OCI-LY7 (cell line): ENCODE results near the gene PLCB1. TPM values are rescaled to one million over a fixed set of nuclear protein-coding genes. Genes with fewer than 3 reads are reported as not detected.

ENCODE experiments used
- BruUV-seq: library from RNA; stranded (reverse); fragments of 400-500 nt; replicated peaks from 2 replicates; lab custom pipeline; 2021; lab: Mats Ljungman, UMichigan
- CTCF ChIA-PET: fragments of 300-600 bp; sonication (Branson Sonifier 250); formaldehyde crosslinking; loops from one replicate; lab custom pipeline; 2022; ENCODE audit warnings: antibody characterized with exemption; ENCODE audit not compliant: unreplicated experiment; lab: Charles Lee
- POLR2A ChIA-PET: fragments of 300-600 bp; sonication (Branson Sonifier 250); formaldehyde crosslinking; loops from one replicate; lab custom pipeline; 2022; ENCODE audit warnings: antibody characterized with exemption; lab: Charles Lee
- DNase-seq: peaks from one replicate; pipeline ENCODE4 v3.0.0-alpha.2; 2015; ENCODE audit warnings: low spot score
- H2AFZ ChIP-seq: fragments of 200-600 bp; sonication (generic), shearing (Covaris generic); 2 replicates; pipeline ENCODE4 v1.6.1; 2014; ENCODE audit warnings: mild to moderate bottlenecking, antibody characterized with exemption, low read length, moderate library complexity
- H3K27ac ChIP-seq: fragments of 200-600 bp; sonication (generic); 2 replicates; pipeline ENCODE4 v1.5.1; 2014; ENCODE audit warnings: mixed run types, low read depth, mild to moderate bottlenecking, moderate library complexity, low read length, inconsistent platforms; ENCODE audit not compliant: poor library complexity, severe bottlenecking
- H3K36me3 ChIP-seq: fragments of 200-600 bp; sonication (generic); 2 replicates; pipeline ENCODE4 v1.6.1; 2014; ENCODE audit warnings: mild to moderate bottlenecking, antibody characterized with exemption, low read length, moderate library complexity, mixed read lengths; ENCODE audit not compliant: insufficient read depth
- H3K4me1 ChIP-seq: fragments of 200-600 bp; sonication (generic); 2 replicates; pipeline ENCODE4 v1.5.1; 2014; ENCODE audit warnings: mild to moderate bottlenecking, low read length; ENCODE audit not compliant: insufficient read depth, poor library complexity, severe bottlenecking
- H3K4me2 ChIP-seq: fragments of 200-600 bp; sonication (generic); 2 replicates; pipeline ENCODE4 v1.6.1; 2014; ENCODE audit warnings: mild to moderate bottlenecking, low read length
- H3K4me3 ChIP-seq: fragments of 200-600 bp; sonication (generic); 2 replicates; pipeline ENCODE4 v1.5.1; 2014; ENCODE audit warnings: mild to moderate bottlenecking, low read depth, low read length; ENCODE audit not compliant: poor library complexity, severe bottlenecking
- H3K79me2 ChIP-seq: fragments of 200-600 bp; sonication (generic); 2 replicates; pipeline ENCODE4 v1.6.1; 2016; ENCODE audit warnings: low read depth, mild to moderate bottlenecking, low read length, moderate library complexity, mixed read lengths; ENCODE audit not compliant: insufficient read depth
- H3K9me2 ChIP-seq: fragments of 200-600 bp; sonication (generic); 2 replicates; pipeline ENCODE4 v1.6.1; 2016; ENCODE audit warnings: mild to moderate bottlenecking, low read length, mixed read lengths; ENCODE audit not compliant: insufficient read depth
- H3K9me3 ChIP-seq: fragments of 200-600 bp; sonication (generic); 2 replicates; pipeline ENCODE4 v1.6.1; 2014; ENCODE audit warnings: mild to moderate bottlenecking, mixed run types, low read length, mixed read lengths
- H4K20me1 ChIP-seq: fragments of 200-600 bp; sonication (generic); 2 replicates; pipeline ENCODE4 v1.6.1; 2014; ENCODE audit warnings: mild to moderate bottlenecking, antibody characterized with exemption, low read length, moderate library complexity, mixed read lengths; ENCODE audit not compliant: insufficient read depth
- CTCF ChIP-seq: fragments of 200-600 bp; sonication (generic); conservative IDR thresholded peaks from 2 replicates; pipeline ENCODE4 v1.5.1; 2014; ENCODE audit warnings: mild to moderate bottlenecking, antibody characterized with exemption, low read length, moderate library complexity, mixed read lengths
- EZH2phosphoT487 ChIP-seq: fragments of 200-600 bp; sonication (generic); IDR thresholded peaks from 2 replicates; pipeline ENCODE4 v1.6.1; 2018; ENCODE audit warnings: low read depth, borderline replicate concordance, mild to moderate bottlenecking, mixed run types, antibody characterized with exemption, low read length, moderate library complexity, mixed read lengths
- intact Hi-C: fragments of 100-400 bp; cut with micrococcal nuclease; formaldehyde crosslinking; loops from one replicate; pipeline ENCODE4 v1.10.0; 2022; ENCODE audit not compliant: unreplicated experiment
- total RNA-seq, 2 experiments: library from RNA; depleted of rRNA in 1 of 2; stranded (reverse); fragments of >200 nt in 1 of 2; shearing (Covaris generic) in 1 of 2; gene quantifications; 2 replicates each; pipeline ENCODE4 v1.2.3, GENCODE V29; 2014 to 2022

The PLCB1 gene
- total RNA-seq, 2 experiments from 2014 or later, result 14.6 to 30.5 TPM

- Histone ChIP-seq H3K4me1 (peaks cover 22% of the 10 kb centered on the region), H3K4me3 (no peak overlapping the region), H3K27ac (no peak overlapping the region), H3K79me2 (no peaks in the 10 kb centered on the region), H3K9me3 (0 out of 2 replicates have a peak, but pooled peaks cover 3% of the 10 kb centered on the region), H3K9me2 (no peaks in the 10 kb centered on the region), H3K36me3 (no peaks in the 10 kb centered on the region), H4K20me1 (no peaks in the 10 kb centered on the region), H3K4me2 (no peak overlapping the region), H2AFZ (no peak overlapping the region)
- ChIA-PET POLR2A (interaction anchor here (0.8 kb wide), 1 partner anchor 34 kb away, joined by 3 read pairs; no protein-coding TSS in a partner anchor), CTCF (no interaction called here)
- no peak for TF ChIP-seq CTCF
- TF ChIP-seq EZH2phosphoT487, result no peak
- DNase-seq, result no peak
- intact Hi-C loops, result no loop called here
- no TSS peak for BruUV-seq
These were observed 224.7 kb downstream of the PLCB1 start for GRCh38 chr20:8356806-8357205.

- H2AFZ ChIP-seq, result no peak overlapping the region
- H3K4me2 ChIP-seq, result no peak overlapping the region
- no peak overlapping the region for H3K27ac ChIP-seq
- no peak overlapping the region for H3K4me3 ChIP-seq
- no peaks in the 10 kb centered on the region for H3K9me2 ChIP-seq
- intact Hi-C loops, result no loop called here
- H3K4me1 ChIP-seq, result peaks cover 28% of the 10 kb centered on the region
- no peaks in the 10 kb centered on the region for H3K79me2 ChIP-seq
- POLR2A ChIA-PET, result interaction anchor here (0.8 kb wide), 1 partner anchor 35 kb away, joined by 3 read pairs; no protein-coding TSS in a partner anchor
- no peaks in the 10 kb centered on the region for H4K20me1 ChIP-seq
- BruUV-seq, result no TSS peak
- H3K9me3 ChIP-seq, result no peaks in the 10 kb centered on the region
- no peaks in the 10 kb centered on the region for H3K36me3 ChIP-seq
- CTCF ChIA-PET, result no interaction called here
- TF ChIP-seq EZH2phosphoT487 (no peak), CTCF (no peak)
- no peak for DNase-seq
These were observed 225.6 kb downstream of the PLCB1 start for GRCh38 chr20:8357703-8358102.

- Histone ChIP-seq H3K27ac (no peak overlapping the region), H2AFZ (no peak overlapping the region; the same call in 1 of the 2 replicates), H3K79me2 (no peaks in the 10 kb centered on the region), H4K20me1 (no peaks in the 10 kb centered on the region), H3K9me3 (no peaks in the 10 kb centered on the region), H3K9me2 (no peaks in the 10 kb centered on the region), H3K4me2 (peak overlapping the region; percentile 28; the same call in 1 of the 2 replicates), H3K4me3 (no peak overlapping the region), H3K36me3 (no peaks in the 10 kb centered on the region), H3K4me1 (peaks cover 28% of the 10 kb centered on the region)
- BruUV-seq, result no TSS peak
- intact Hi-C loops, result no loop called here
- TF ChIP-seq CTCF, result no peak
- no peak for TF ChIP-seq EZH2phosphoT487
- POLR2A ChIA-PET, result interaction anchor here (0.7 to 1.9 kb wide), 3 partner anchors 12 to 20 kb away, joined by 3 to 6 read pairs (median 4); no protein-coding TSS in a partner anchor
- CTCF ChIA-PET, result no interaction called here
- DNase-seq, result peak; percentile 53
These were observed 228.0 kb downstream of the PLCB1 start for GRCh38 chr20:8360035-8360434.
